ENCODE results near the gene ME1.

The ME1 gene

DNA sequence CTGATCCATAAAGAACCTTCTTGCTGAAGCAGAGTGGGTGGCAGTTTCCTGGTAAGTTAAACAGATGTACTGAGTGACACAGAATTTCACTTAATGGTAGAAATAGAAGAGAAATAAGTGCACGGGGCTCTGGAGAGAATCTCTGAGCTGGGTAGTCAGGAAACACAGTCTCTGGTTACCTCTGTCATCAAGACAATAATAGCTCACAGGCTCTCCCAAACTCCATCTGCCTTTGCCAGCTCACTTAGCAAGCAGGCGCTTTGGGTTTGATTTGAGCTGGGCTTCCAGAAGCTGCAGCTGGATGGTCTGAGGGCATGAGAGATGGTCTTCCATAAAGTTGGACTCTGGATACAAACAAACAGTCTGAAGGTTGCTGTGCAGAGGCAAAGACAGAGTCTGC lies 41.9 kb upstream of the ME1 start:
- no peak for DNase-seq
- H3K56ac ChIP-seq (ENCODE audit: low read length), result no peak overlapping the region

DNA sequence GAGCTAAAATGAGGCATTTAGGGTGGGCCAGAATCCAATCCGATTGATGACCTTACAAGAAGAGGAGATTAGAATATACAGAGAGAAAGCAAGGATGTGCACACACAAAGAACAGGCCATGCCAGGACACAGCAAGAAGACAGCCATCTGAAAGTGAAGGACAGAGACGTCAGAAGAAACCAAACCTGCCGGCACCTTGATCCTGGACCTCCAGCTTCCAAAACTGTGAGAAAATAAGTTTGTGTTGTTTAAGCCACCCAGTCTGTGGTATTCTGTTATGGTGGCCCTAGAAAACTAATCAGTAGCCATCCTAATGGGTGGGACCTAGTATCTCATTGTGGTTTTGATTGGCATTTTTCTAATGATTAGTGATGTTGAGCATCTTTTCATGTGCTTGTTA lies 39.7 kb upstream of the ME1 start:
- H3K4me1 ChIP-seq (ENCODE audit: control insufficient read depth, low read depth, low read length), result no peaks in the 10 kb centered on the region
- H2AK5ac ChIP-seq (ENCODE audit: low read length), result no peak overlapping the region
- H2BK15ac ChIP-seq (replicated peaks; ENCODE audit: low read depth), result no peak overlapping the region
- H3K18ac ChIP-seq (ENCODE audit: low read length), result no peak overlapping the region
- H3K23ac ChIP-seq (ENCODE audit: low read length), result no peak overlapping the region
- H4K8ac ChIP-seq (ENCODE audit: low read depth, low read length), result no peak overlapping the region
- H3K4me2 ChIP-seq (ENCODE audit: low read length), result no peak overlapping the region
- H3K27ac ChIP-seq (ENCODE audit: low read depth, low read length), result no peak overlapping the region
- no peaks in the 10 kb centered on the region for H3K36me3 ChIP-seq (ENCODE audit: control insufficient read depth, insufficient read depth, low read length)
- H4K5ac ChIP-seq (ENCODE audit: low read length), result no peak overlapping the region
- DNase-seq, result no peak
- WGBS (ENCODE audit: extremely low coverage, insufficient coverage, low lambda C conversion rate), result no CpG with 5 or more reads among the region's 3 CpGs
- no peak overlapping the region for H3K4me3 ChIP-seq (ENCODE audit: low read length)
- no peaks in the 10 kb centered on the region for H3K79me2 ChIP-seq (ENCODE audit: control insufficient read depth, insufficient read depth, low read length)
- no peaks in the 10 kb centered on the region for H3K27me3 ChIP-seq (ENCODE audit: insufficient read depth, low read length, poor library complexity)
- no peaks in the 10 kb centered on the region for H3K79me1 ChIP-seq (ENCODE audit: low read length)
- H3K4ac ChIP-seq (ENCODE audit: low read depth, low read length), result no peak overlapping the region
- H3K56ac ChIP-seq (ENCODE audit: low read length), result no peak overlapping the region
- no peak overlapping the region for H3K9ac ChIP-seq (ENCODE audit: low read length)
- no peak overlapping the region for H2BK5ac ChIP-seq (ENCODE audit: low read length)
- H2BK120ac ChIP-seq (ENCODE audit: low read depth, low read length), result no peak overlapping the region

More for the DNA sequence above, 41.9 kb upstream of the ME1 start:
- Histone ChIP-seq H3K79me1 (ENCODE audit: low read length) (no peaks in the 10 kb centered on the region), H3K4me3 (ENCODE audit: low read length) (no peak overlapping the region), H3K27me3 (ENCODE audit: insufficient read depth, low read length, poor library complexity) (no peaks in the 10 kb centered on the region), H2BK120ac (ENCODE audit: low read depth, low read length) (no peak overlapping the region), H3K4ac (ENCODE audit: low read depth, low read length) (no peak overlapping the region), H3K9ac (ENCODE audit: low read length) (no peak overlapping the region), H3K18ac (ENCODE audit: low read length) (no peak overlapping the region), H3K4me2 (ENCODE audit: low read length) (no peak overlapping the region), H3K27ac (ENCODE audit: low read depth, low read length) (no peak overlapping the region), H4K8ac (ENCODE audit: low read depth, low read length) (no peak overlapping the region), H2BK5ac (ENCODE audit: low read length) (no peak overlapping the region), H2BK15ac (replicated peaks; ENCODE audit: low read depth) (no peak overlapping the region), H3K4me1 (ENCODE audit: control insufficient read depth, low read depth, low read length) (no peaks in the 10 kb centered on the region), H4K5ac (ENCODE audit: low read length) (no peak overlapping the region), H3K79me2 (ENCODE audit: control insufficient read depth, insufficient read depth, low read length) (no peaks in the 10 kb centered on the region), H3K23ac (ENCODE audit: low read length) (no peak overlapping the region), H2AK5ac (ENCODE audit: low read length) (no peak overlapping the region), H3K36me3 (ENCODE audit: control insufficient read depth, insufficient read depth, low read length) (no peaks in the 10 kb centered on the region)
- no CpG with 5 or more reads among the region's 2 CpGs for WGBS (ENCODE audit: extremely low coverage, insufficient coverage, low lambda C conversion rate)

DNA sequence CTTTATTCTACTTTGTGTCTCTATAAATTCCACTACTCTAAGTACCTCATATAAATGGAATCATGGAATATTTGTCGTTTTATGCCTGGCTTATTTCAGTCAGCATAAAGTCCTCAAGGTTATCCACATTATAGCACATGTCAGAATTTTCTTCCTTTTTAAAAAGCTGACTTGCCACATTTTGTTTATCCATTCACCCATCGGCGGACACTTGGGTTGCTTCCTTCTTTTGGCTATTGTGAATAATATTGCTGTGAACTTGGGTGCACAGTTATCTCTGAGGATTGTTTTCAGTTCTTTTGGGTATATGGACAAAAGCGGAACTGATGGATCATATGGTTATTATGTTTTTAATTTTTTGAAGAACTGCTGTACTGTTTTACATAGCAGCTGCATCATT lies 39.1 kb upstream of the ME1 start:
- H2BK5ac ChIP-seq (ENCODE audit: low read length), result no peak overlapping the region
- no peaks in the 10 kb centered on the region for H3K27me3 ChIP-seq (ENCODE audit: insufficient read depth, low read length, poor library complexity)
- H3K4me3 ChIP-seq (ENCODE audit: low read length), result no peak overlapping the region
- H3K27ac ChIP-seq (ENCODE audit: low read depth, low read length), result no peak overlapping the region
- no peak overlapping the region for H4K8ac ChIP-seq (ENCODE audit: low read depth, low read length)
- H3K18ac ChIP-seq (ENCODE audit: low read length), result no peak overlapping the region
- H3K56ac ChIP-seq (ENCODE audit: low read length), result no peak overlapping the region
- no peaks in the 10 kb centered on the region for H3K79me2 ChIP-seq (ENCODE audit: control insufficient read depth, insufficient read depth, low read length)
- H3K9ac ChIP-seq (ENCODE audit: low read length), result no peak overlapping the region
- no CpG with 5 or more reads among the region's 4 CpGs for WGBS (ENCODE audit: extremely low coverage, insufficient coverage, low lambda C conversion rate)
- no peak overlapping the region for H2BK120ac ChIP-seq (ENCODE audit: low read depth, low read length)
- H2BK15ac ChIP-seq (replicated peaks; ENCODE audit: low read depth), result no peak overlapping the region
- no peak overlapping the region for H3K4ac ChIP-seq (ENCODE audit: low read depth, low read length)
- no peak overlapping the region for H3K4me2 ChIP-seq (ENCODE audit: low read length)
- no peak overlapping the region for H2AK5ac ChIP-seq (ENCODE audit: low read length)
- H4K5ac ChIP-seq (ENCODE audit: low read length), result no peak overlapping the region
- H3K23ac ChIP-seq (ENCODE audit: low read length), result no peak overlapping the region
- H3K79me1 ChIP-seq (ENCODE audit: low read length), result no peaks in the 10 kb centered on the region
- no peaks in the 10 kb centered on the region for H3K4me1 ChIP-seq (ENCODE audit: control insufficient read depth, low read depth, low read length)
- H3K36me3 ChIP-seq (ENCODE audit: control insufficient read depth, insufficient read depth, low read length), result no peaks in the 10 kb centered on the region
- no peak for DNase-seq

DNA sequence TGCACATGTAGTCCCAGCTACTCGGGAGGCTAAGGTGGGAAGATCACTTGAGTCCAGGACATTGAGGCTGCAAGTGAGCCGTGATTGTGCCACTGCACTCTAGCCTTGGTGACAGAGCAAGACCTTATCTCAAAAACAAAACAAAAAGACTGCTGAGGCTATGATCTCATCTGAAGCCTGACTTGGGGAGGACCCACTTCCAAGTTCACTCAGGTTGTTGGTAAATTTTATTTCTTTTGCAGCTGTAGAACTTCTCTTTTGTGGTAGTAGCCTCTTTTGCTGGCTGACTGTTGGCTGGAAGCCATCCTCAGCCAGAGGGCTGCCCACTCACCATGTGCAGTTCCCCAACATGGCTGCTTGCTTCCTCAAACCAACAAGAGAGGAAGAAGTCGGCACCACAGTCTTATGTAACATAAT lies 36.8 kb upstream of the ME1 start:
- no peaks in the 10 kb centered on the region for H3K27me3 ChIP-seq (ENCODE audit: insufficient read depth, low read length, poor library complexity)
- no peak overlapping the region for H3K56ac ChIP-seq (ENCODE audit: low read length)
- H2AK5ac ChIP-seq (ENCODE audit: low read length), result no peak overlapping the region
- no peaks in the 10 kb centered on the region for H3K79me1 ChIP-seq (ENCODE audit: low read length)
- H4K5ac ChIP-seq (ENCODE audit: low read length), result no peak overlapping the region
- no peak overlapping the region for H2BK120ac ChIP-seq (ENCODE audit: low read depth, low read length)
- H3K9ac ChIP-seq (ENCODE audit: low read length), result no peak overlapping the region
- no peaks in the 10 kb centered on the region for H3K36me3 ChIP-seq (ENCODE audit: control insufficient read depth, insufficient read depth, low read length)
- no peak for DNase-seq
- H3K18ac ChIP-seq (ENCODE audit: low read length), result no peak overlapping the region
- H3K4me1 ChIP-seq (ENCODE audit: control insufficient read depth, low read depth, low read length), result peaks cover 2% of the 10 kb centered on the region
- no peaks in the 10 kb centered on the region for H3K79me2 ChIP-seq (ENCODE audit: control insufficient read depth, insufficient read depth, low read length)
- no peak overlapping the region for H3K4me2 ChIP-seq (ENCODE audit: low read length)
- no peak overlapping the region for H3K4me3 ChIP-seq (ENCODE audit: low read length)
- no peak overlapping the region for H3K4ac ChIP-seq (ENCODE audit: low read depth, low read length)
- no CpG with 5 or more reads among the region's 3 CpGs for WGBS (ENCODE audit: extremely low coverage, insufficient coverage, low lambda C conversion rate)
- H4K8ac ChIP-seq (ENCODE audit: low read depth, low read length), result no peak overlapping the region
- H2BK15ac ChIP-seq (replicated peaks; ENCODE audit: low read depth), result no peak overlapping the region
- no peak overlapping the region for H3K27ac ChIP-seq (ENCODE audit: low read depth, low read length)
- no peak overlapping the region for H3K23ac ChIP-seq (ENCODE audit: low read length)
- no peak overlapping the region for H2BK5ac ChIP-seq (ENCODE audit: low read length)

DNA sequence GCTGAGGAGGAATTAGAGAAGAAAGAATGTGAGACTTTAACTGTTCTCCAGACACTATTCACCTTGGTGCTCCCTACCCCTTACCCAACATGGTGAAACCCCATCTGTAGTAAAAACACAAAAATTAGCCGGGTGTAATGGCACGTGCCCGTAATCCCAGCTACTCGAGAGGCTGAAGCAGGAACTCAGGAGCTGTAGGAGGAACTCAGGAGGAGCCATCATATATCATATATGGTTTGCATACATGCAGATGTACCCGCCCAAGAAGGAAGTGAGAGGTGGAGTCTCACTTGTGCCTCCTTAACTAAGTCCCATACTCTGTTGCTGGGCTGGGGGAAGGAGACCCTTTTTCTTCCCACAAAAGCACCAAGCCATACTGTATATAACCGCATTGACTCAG lies 35.5 kb upstream of the ME1 start:
- whole genome bisulfite sequencing (ENCODE audit: extremely low coverage, insufficient coverage, low lambda C conversion rate), result no CpG with 5 or more reads among the region's 6 CpGs
- Histone ChIP-seq H3K79me1 (ENCODE audit: low read length) (no peaks in the 10 kb centered on the region), H2BK120ac (ENCODE audit: low read depth, low read length) (no peak overlapping the region)

DNA sequence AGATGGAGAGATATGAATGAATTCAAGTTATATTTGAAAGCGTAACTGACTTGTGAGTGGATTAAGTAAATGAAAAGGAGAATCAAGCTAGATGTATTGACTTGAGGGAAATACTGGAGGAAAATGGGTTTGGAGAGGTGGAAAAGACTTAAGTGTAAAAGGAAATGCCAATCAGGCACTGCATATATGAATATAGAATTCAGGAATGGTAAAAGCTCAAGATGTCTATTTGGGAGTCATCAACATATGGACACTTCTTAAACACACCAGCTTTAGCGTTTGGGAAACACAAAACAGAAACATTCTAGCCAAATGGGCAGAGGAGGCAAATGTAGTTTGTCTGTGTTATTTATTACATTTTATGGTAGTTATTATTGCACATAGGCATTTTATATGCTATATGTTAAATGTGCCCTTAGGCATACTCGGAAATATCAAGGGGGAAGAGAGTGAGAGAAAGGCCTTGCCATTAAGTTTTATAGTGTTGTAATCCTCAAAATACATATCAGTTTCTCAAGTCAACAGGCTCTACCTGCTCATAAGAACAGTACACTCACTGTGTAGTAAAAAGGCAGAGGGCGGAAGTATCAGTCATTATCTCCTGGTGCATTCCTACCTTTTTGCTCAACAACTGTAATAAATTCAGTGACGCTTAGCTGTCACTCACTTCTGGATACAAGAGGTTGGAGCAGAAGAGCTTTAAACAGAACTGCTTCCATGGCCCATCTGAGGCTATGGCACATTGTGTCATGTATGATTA lies 33.7 kb upstream of the ME1 start:
- H4K5ac ChIP-seq (ENCODE audit: low read length), result no peak overlapping the region
- no peak overlapping the region for H3K9ac ChIP-seq (ENCODE audit: low read length)
- H3K27me3 ChIP-seq (ENCODE audit: insufficient read depth, low read length, poor library complexity), result no peaks in the 10 kb centered on the region
- H3K36me3 ChIP-seq (ENCODE audit: control insufficient read depth, insufficient read depth, low read length), result no peaks in the 10 kb centered on the region
- H3K23ac ChIP-seq (ENCODE audit: low read length), result no peak overlapping the region
- H2BK5ac ChIP-seq (ENCODE audit: low read length), result no peak overlapping the region
- no peak overlapping the region for H3K56ac ChIP-seq (ENCODE audit: low read length)
- no peaks in the 10 kb centered on the region for H3K79me2 ChIP-seq (ENCODE audit: control insufficient read depth, insufficient read depth, low read length)
- no peak for DNase-seq
- H3K18ac ChIP-seq (ENCODE audit: low read length), result no peak overlapping the region
- H2AK5ac ChIP-seq (ENCODE audit: low read length), result no peak overlapping the region
- H2BK15ac ChIP-seq (replicated peaks; ENCODE audit: low read depth), result no peak overlapping the region
- no peak overlapping the region for H3K4ac ChIP-seq (ENCODE audit: low read depth, low read length)
- no peak overlapping the region for H4K8ac ChIP-seq (ENCODE audit: low read depth, low read length)
- peaks cover 4% of the 10 kb centered on the region for H3K4me1 ChIP-seq (ENCODE audit: control insufficient read depth, low read depth, low read length)
- no peak overlapping the region for H2BK120ac ChIP-seq (ENCODE audit: low read depth, low read length)
- no peak overlapping the region for H3K4me3 ChIP-seq (ENCODE audit: low read length)
- WGBS (ENCODE audit: extremely low coverage, insufficient coverage, low lambda C conversion rate), result 100% methylated on average over 1 of the region's 5 CpGs
- no peaks in the 10 kb centered on the region for H3K79me1 ChIP-seq (ENCODE audit: low read length)
- no peak overlapping the region for H3K4me2 ChIP-seq (ENCODE audit: low read length)
- no peak overlapping the region for H3K27ac ChIP-seq (ENCODE audit: low read depth, low read length)

More for the DNA sequence above, 35.5 kb upstream of the ME1 start:
- Histone ChIP-seq H4K5ac (ENCODE audit: low read length) (no peak overlapping the region), H4K8ac (ENCODE audit: low read depth, low read length) (no peak overlapping the region), H3K56ac (ENCODE audit: low read length) (no peak overlapping the region), H2BK5ac (ENCODE audit: low read length) (no peak overlapping the region), H3K9ac (ENCODE audit: low read length) (no peak overlapping the region), H2AK5ac (ENCODE audit: low read length) (no peak overlapping the region), H3K23ac (ENCODE audit: low read length) (no peak overlapping the region), H3K27me3 (ENCODE audit: insufficient read depth, low read length, poor library complexity) (no peaks in the 10 kb centered on the region), H3K27ac (ENCODE audit: low read depth, low read length) (no peak overlapping the region), H3K36me3 (ENCODE audit: control insufficient read depth, insufficient read depth, low read length) (no peaks in the 10 kb centered on the region), H3K79me2 (ENCODE audit: control insufficient read depth, insufficient read depth, low read length) (no peaks in the 10 kb centered on the region), H3K4me3 (ENCODE audit: low read length) (no peak overlapping the region), H3K4me2 (ENCODE audit: low read length) (no peak overlapping the region), H3K4ac (ENCODE audit: low read depth, low read length) (no peak overlapping the region), H2BK15ac (replicated peaks; ENCODE audit: low read depth) (no peak overlapping the region), H3K18ac (ENCODE audit: low read length) (no peak overlapping the region), H3K4me1 (ENCODE audit: control insufficient read depth, low read depth, low read length) (peaks cover 4% of the 10 kb centered on the region)
- DNase-seq, result no peak

All from mesendoderm (in vitro differentiated cells).